HUES48 (cell line): Measurements from ENCODE around the gene ANKFY1.

ENCODE experiments used
- H3K27ac ChIP-seq: one replicate; pipeline ENCODE4 v1.7.0; 2013; ENCODE audit warnings: low read depth, low read length, inconsistent platforms
- H3K27me3 ChIP-seq: 2 replicates; pipeline ENCODE4 v1.6.1; 2013; ENCODE audit warnings: mild to moderate bottlenecking, low read length; ENCODE audit not compliant: control insufficient read depth, insufficient read depth
- H3K36me3 ChIP-seq: 2 replicates; pipeline ENCODE4 v1.6.1; 2013; ENCODE audit warnings: low read length; ENCODE audit not compliant: control insufficient read depth, insufficient read depth
- H3K4me1 ChIP-seq: 2 replicates; pipeline ENCODE4 v1.6.1; 2013; ENCODE audit warnings: mild to moderate bottlenecking, low read length; ENCODE audit not compliant: control insufficient read depth, insufficient read depth
- H3K4me3 ChIP-seq: 2 replicates; pipeline ENCODE4 v1.5.1; 2013; ENCODE audit warnings: mild to moderate bottlenecking, low read depth, low read length
- H3K9ac ChIP-seq: 2 replicates; pipeline ENCODE4 v1.6.1; 2013; ENCODE audit warnings: mild to moderate bottlenecking, low read depth, low read length, moderate library complexity
- H3K9me3 ChIP-seq: 2 replicates; pipeline ENCODE4 v1.6.1; 2013; ENCODE audit warnings: low read length; ENCODE audit not compliant: control insufficient read depth, insufficient read depth

The ANKFY1 gene

DNA sequence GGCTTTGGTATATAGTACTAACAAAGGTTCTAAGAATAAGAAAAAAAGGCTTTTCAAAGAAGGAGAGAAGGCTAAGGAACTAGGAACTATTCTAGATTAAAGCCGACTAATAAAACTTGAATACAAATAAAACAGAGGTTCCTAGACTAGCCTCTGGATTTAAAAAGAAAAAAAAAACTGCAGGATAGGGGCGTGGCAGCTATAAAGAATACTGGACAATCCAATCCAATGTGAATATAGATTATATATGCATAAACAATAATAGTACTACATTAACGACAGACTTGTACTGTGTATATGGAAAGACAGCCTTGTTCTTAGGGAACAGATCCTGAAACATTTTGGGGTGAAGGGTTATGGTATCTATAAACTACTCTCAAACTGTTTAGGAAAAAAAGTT, 23.9 kb upstream of the ANKFY1 start:
- Histone ChIP-seq H3K4me1 (no peaks in the 10 kb centered on the region), H3K36me3 (peaks cover 73% of the 10 kb centered on the region), H3K9me3 (no peaks in the 10 kb centered on the region), H3K27me3 (no peaks in the 10 kb centered on the region), H3K4me3 (no peak overlapping the region), H3K9ac (no peak overlapping the region), H3K27ac (no peak overlapping the region)

- H3K36me3 ChIP-seq = peaks cover 69% of the 10 kb centered on the region
- no peak overlapping the region for H3K27ac ChIP-seq
- H3K9me3 ChIP-seq = no peaks in the 10 kb centered on the region
- H3K4me3 ChIP-seq = no peak overlapping the region
- H3K9ac ChIP-seq = no peak overlapping the region
- no peaks in the 10 kb centered on the region; the same call in 1 of the 2 replicates for H3K4me1 ChIP-seq
- no peaks in the 10 kb centered on the region for H3K27me3 ChIP-seq
Measured at GRCh38 chr17:4276514-4276913, 12.7 kb upstream of the ANKFY1 start.

DNA sequence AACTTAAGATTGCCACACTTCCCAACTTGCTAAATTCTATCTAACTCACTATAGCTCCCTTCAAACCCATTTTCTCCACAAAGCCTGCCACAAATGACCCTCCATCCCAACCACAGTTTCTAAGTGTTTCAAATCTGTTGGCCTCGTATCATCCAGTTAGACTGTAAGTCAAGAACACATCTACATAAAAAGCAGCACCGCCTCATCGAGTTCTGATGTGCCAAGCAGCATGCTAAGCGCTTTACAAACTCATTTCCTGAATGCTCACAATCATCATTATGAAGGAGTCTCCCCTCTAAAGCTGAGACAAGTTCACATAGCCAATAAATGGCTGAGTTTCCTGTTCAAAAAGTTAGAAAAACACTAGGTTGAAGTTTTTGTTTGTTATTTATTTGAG, 9.2 kb upstream of the ANKFY1 start:
- Histone ChIP-seq H3K4me3 (no peak overlapping the region), H3K9me3 (no peaks in the 10 kb centered on the region), H3K36me3 (peaks cover 80% of the 10 kb centered on the region), H3K9ac (no peak overlapping the region), H3K27ac (no peak overlapping the region), H3K27me3 (no peaks in the 10 kb centered on the region), H3K4me1 (no peaks in the 10 kb centered on the region; the same call in 1 of the 2 replicates)

DNA sequence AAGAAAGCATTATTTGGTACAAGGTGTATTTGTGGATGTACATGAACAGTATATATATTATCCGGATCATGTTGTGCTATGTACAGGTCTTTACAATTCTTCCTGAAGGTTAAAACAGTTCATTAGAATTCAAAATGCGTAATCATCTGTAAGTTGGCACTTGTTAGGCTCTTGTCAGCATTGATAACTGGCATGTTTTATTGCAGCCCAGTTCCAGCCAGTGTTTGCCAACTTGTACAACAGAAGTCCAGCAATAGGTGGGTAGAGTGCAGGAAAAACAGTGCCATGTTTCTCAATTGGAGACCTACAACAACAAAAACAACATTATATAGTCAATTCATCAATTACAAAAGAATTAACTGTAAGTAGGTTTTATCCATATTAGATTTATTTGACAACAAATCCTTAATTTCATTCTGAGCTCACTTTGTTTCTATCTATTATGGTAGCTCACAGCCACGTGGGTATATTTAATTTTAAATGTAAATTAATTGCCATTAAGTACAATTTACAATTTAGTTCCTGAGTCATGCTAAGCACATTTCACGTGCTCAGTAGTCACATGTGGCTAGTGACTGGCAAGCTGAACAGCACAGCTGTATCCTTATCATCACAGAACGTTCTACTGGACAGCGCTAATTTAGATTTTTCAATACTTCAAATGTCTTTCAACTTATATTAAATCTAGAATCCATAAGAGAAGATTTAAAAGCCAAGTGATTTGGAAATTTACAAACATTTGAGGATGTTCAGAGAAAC, 8.6 kb upstream of the ANKFY1 start:
- Histone ChIP-seq H3K4me1 (no peaks in the 10 kb centered on the region; the same call in 1 of the 2 replicates), H3K4me3 (no peak overlapping the region), H3K9me3 (no peaks in the 10 kb centered on the region), H3K27me3 (no peaks in the 10 kb centered on the region), H3K36me3 (peaks cover 80% of the 10 kb centered on the region), H3K27ac (no peak overlapping the region), H3K9ac (no peak overlapping the region)

DNA sequence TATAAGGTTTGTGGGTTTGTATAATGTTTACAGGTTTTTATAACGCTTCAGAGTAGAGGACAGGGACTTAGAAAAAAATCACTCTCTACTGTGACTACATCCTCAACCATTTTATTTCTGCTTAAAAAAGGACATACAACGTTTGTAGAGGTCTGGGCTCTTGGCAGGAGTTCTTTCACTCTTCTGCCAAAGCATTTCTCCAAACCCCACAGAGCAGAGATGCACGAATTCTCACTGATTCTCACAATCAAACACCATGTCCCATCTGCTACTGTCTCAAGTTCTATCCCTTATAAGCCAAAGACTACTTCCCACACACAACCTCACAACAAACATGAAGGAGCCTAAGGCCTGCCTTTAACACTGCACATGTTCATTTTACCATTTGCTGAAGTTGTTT, 7.0 kb upstream of the ANKFY1 start:
- H3K36me3 ChIP-seq = peaks cover 68% of the 10 kb centered on the region
- H3K9ac ChIP-seq = no peak overlapping the region

DNA sequence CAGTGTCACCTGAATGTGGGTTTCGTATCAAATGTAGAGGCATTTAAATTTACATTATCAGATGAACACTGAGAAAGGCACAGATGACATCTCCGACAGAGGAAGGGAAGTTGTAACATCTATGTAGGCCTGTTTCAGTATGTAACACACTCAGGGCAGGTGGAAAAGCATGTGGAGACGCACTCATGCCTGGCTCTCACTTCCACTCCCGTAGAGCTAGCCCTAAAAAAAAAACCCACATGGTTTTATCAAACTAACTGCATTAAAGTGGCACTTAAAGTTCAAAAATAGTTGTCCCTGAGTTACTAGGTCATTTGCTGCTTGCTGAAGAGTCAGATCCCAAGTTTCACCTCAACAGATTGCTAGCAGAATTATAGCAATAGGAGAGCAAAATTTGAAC, 6.1 kb upstream of the ANKFY1 start:
- no peak overlapping the region for H3K4me3 ChIP-seq
- peaks cover 64% of the 10 kb centered on the region for H3K36me3 ChIP-seq
- H3K27ac ChIP-seq = no peak overlapping the region
- H3K9ac ChIP-seq = no peak overlapping the region
- H3K27me3 ChIP-seq = no peaks in the 10 kb centered on the region
- no peaks in the 10 kb centered on the region for H3K9me3 ChIP-seq
- no peaks in the 10 kb centered on the region for H3K4me1 ChIP-seq

More for the DNA sequence above, 7.0 kb upstream of the ANKFY1 start:
- Histone ChIP-seq H3K27ac (no peak overlapping the region), H3K4me3 (no peak overlapping the region), H3K4me1 (no peaks in the 10 kb centered on the region), H3K9me3 (no peaks in the 10 kb centered on the region), H3K27me3 (no peaks in the 10 kb centered on the region)

GRCh38 chr17:4267402-4267801, 3.6 kb upstream of the ANKFY1 start:
- Histone ChIP-seq H3K27me3 (no peaks in the 10 kb centered on the region), H3K4me1 (peaks cover 5% of the 10 kb centered on the region), H3K36me3 (peaks cover 47% of the 10 kb centered on the region), H3K27ac (no peak overlapping the region), H3K9me3 (no peaks in the 10 kb centered on the region), H3K9ac (no peak overlapping the region), H3K4me3 (no peak overlapping the region)

DNA sequence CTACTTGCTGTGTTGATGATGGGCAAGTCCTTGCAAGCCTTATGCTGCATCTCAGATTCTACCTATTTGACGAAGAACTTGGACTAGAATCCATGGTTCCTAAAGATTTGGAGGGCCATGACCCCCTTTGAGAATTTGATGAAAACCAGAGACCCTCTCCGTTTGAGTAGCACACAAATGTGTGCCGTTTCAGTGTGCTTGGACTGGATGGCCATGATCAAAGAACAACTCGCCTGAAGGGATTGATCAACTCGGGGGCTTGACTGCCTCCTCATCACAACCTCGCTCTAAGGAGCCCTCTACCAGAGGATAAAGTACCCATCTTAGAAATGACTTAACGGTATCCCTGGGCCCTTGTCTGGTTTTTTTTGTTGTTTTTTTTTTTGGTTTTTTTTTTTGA, 2.8 kb upstream of the ANKFY1 start:
- no peak overlapping the region for H3K4me3 ChIP-seq
- peak overlapping the region; percentile 17 for H3K27ac ChIP-seq
- no peak overlapping the region for H3K9ac ChIP-seq
- no peaks in the 10 kb centered on the region for H3K27me3 ChIP-seq
- peaks cover 12% of the 10 kb centered on the region for H3K4me1 ChIP-seq
- no peaks in the 10 kb centered on the region for H3K9me3 ChIP-seq
- peaks cover 39% of the 10 kb centered on the region for H3K36me3 ChIP-seq

GRCh38 chr17:4262703-4263102, 1.1 kb downstream of the ANKFY1 start:
- peaks cover 14% of the 10 kb centered on the region for H3K4me1 ChIP-seq
- no peaks in the 10 kb centered on the region for H3K27me3 ChIP-seq
- peaks cover 12% of the 10 kb centered on the region for H3K36me3 ChIP-seq
- peaks cover 8% of the 10 kb centered on the region for H3K9me3 ChIP-seq
- H3K27ac ChIP-seq = no peak overlapping the region
- H3K4me3 ChIP-seq = peak overlapping the region; percentile 99
- H3K9ac ChIP-seq = peak overlapping the region; percentile 89; the same call in 1 of the 2 replicates

DNA sequence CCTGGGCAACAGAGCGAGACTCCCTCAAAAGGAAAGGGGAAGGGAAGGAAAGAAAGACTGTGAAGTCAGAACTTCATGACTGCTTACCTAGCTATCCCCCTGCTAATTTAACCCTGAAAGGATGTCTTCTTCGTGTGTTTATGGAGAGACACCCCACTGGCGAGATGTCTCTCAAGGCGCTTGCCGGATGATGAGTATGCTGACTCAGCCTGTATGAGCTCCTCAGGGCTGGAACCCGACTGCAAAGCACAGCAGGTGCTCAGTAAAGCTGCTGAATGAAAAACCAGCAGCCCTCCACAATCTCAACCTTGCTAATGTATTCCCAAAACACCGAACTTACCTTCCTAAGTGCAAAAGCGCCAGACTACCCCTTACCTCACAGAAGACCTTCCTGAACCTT, 2.3 kb downstream of the ANKFY1 start:
- H3K4me3 ChIP-seq = peak overlapping the region; percentile 7
- H3K9me3 ChIP-seq = peaks cover 8% of the 10 kb centered on the region
- H3K9ac ChIP-seq = no peak overlapping the region
- peaks cover 14% of the 10 kb centered on the region for H3K4me1 ChIP-seq
- peaks cover 10% of the 10 kb centered on the region; the same call in 1 of the 2 replicates for H3K36me3 ChIP-seq
- H3K27me3 ChIP-seq = no peaks in the 10 kb centered on the region
- peak overlapping the region; percentile 77 for H3K27ac ChIP-seq

DNA sequence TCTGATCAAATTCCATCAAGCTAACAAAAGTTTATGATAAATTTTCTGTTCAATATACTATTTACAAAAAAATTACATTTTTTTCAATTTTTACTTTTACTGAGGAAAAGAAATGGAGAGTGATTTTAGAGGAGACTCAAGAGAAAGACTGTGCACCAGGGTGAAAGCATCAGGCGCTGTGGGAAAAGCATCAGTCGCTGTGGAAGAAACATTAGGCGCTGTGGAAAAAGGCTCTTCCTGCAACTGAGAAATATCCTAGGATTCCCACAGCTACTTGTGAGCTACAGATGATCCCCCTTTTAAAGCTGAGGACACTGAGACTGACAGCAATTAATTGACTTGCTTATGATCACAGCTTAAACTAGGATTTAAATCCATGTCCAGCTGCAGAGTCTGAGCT, 4.9 kb downstream of the ANKFY1 start:
- Histone ChIP-seq H3K36me3 (peaks cover 10% of the 10 kb centered on the region; the same call in 1 of the 2 replicates), H3K27ac (no peak overlapping the region), H3K4me3 (no peak overlapping the region), H3K27me3 (no peaks in the 10 kb centered on the region), H3K9ac (no peak overlapping the region), H3K9me3 (peaks cover 8% of the 10 kb centered on the region), H3K4me1 (peaks cover 9% of the 10 kb centered on the region; the same call in 1 of the 2 replicates)
